Measurements from ENCODE around the gene C1orf116. TPM values are rescaled to one million over a fixed set of nuclear protein-coding genes. Genes with fewer than 3 reads are reported as not detected.

C1orf116 gene
- total RNA-seq, 1 donor: not detected

DNA sequence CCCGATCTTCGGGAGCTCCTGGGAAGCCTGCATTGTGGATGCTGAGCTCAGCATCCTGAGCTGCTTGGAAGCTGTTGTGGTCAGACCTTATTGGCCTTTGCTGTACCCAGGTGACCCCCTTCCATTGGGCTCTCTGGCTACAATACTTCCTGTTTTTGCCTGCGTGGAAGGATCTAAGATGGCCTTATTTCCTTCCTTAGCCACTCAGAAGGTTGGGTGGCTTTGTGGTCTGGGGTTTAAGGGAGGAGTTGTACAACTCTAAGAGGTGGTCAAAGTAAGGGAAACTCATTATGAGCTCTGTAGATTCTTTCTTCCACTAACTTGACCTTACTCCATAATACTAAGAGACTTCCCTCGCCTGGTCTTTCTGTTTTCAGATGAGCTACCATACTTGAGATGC is 38.3 kb upstream of the C1orf116 start:
- no peak for DNase-seq (ENCODE audit: insufficient read length, low spot score, missing footprints)
- H3K4me1 ChIP-seq (ENCODE audit: insufficient read depth, low read length): no peaks in the 10 kb centered on the region
- H3K27ac ChIP-seq (ENCODE audit: low read depth, low read length): no peak overlapping the region
- TF ChIP-seq, protein P1, sequence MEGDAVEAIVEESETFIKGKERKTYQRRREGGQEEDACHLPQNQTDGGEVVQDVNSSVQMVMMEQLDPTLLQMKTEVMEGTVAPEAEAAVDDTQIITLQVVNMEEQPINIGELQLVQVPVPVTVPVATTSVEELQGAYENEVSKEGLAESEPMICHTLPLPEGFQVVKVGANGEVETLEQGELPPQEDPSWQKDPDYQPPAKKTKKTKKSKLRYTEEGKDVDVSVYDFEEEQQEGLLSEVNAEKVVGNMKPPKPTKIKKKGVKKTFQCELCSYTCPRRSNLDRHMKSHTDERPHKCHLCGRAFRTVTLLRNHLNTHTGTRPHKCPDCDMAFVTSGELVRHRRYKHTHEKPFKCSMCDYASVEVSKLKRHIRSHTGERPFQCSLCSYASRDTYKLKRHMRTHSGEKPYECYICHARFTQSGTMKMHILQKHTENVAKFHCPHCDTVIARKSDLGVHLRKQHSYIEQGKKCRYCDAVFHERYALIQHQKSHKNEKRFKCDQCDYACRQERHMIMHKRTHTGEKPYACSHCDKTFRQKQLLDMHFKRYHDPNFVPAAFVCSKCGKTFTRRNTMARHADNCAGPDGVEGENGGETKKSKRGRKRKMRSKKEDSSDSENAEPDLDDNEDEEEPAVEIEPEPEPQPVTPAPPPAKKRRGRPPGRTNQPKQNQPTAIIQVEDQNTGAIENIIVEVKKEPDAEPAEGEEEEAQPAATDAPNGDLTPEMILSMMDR (IDR thresholded peaks at IDR 0.05; ENCODE audit: extremely low read depth, low read depth, low read length): no peak
- H4K20me1 ChIP-seq (ENCODE audit: insufficient read depth, low read length): no peaks in the 10 kb centered on the region
- no peaks in the 10 kb centered on the region for H3K9me3 ChIP-seq (ENCODE audit: low read depth, low read length)
- no peak overlapping the region for H2AFZ ChIP-seq (ENCODE audit: low read length)
- no peak overlapping the region for H3K4me3 ChIP-seq (ENCODE audit: insufficient read depth, low read length)
- H3K36me3 ChIP-seq (ENCODE audit: insufficient read depth, low read length): no peaks in the 10 kb centered on the region
- H3K27me3 ChIP-seq (ENCODE audit: insufficient read depth, low read length): no peaks in the 10 kb centered on the region
- H3K4me2 ChIP-seq (ENCODE audit: insufficient read depth, low read length): no peak overlapping the region
- no peaks in the 10 kb centered on the region for H3K79me2 ChIP-seq (ENCODE audit: insufficient read depth, low read length)

DNA sequence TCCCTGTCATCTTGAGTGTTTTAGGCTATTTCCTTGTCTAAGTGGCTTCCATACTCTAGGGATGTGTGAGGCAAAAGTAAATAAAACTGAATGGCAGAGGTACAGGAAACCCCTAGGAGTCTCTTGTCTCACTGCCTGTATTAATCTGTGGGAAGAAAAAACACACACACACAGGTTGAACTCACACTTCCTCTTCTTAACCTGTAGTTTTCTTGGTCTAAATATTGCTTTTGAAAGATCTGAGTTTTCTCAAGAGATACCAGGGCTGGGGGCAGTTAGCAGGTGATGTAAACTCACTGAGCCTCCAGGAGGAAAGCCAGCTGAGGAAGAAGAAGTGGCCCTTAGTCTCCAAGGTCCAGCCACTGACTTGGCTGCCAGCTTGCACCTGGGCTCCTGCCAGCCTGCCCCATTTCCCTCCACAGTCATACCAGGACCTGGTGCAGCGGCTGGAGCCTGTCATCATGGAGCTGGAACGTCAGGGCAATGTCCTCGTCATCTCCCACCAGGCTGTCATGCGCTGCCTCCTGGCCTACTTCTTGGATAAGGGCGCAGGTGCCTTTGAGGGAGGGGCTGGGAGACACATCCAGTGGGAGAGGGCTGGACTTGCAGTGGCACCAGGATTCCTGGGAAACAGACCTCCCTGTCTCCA is 37.4 kb upstream of the C1orf116 start:
- DNase-seq (ENCODE audit: insufficient read length, low spot score, missing footprints): no peak
- Histone ChIP-seq H3K4me3 (ENCODE audit: insufficient read depth, low read length) (no peak overlapping the region), H3K27me3 (ENCODE audit: insufficient read depth, low read length) (no peaks in the 10 kb centered on the region), H3K9me3 (ENCODE audit: low read depth, low read length) (no peaks in the 10 kb centered on the region), H3K36me3 (ENCODE audit: insufficient read depth, low read length) (no peaks in the 10 kb centered on the region), H4K20me1 (ENCODE audit: insufficient read depth, low read length) (no peaks in the 10 kb centered on the region), H3K4me1 (ENCODE audit: insufficient read depth, low read length) (no peaks in the 10 kb centered on the region), H3K4me2 (ENCODE audit: insufficient read depth, low read length) (no peak overlapping the region), H2AFZ (ENCODE audit: low read length) (no peak overlapping the region), H3K27ac (ENCODE audit: low read depth, low read length) (no peak overlapping the region), H3K79me2 (ENCODE audit: insufficient read depth, low read length) (no peaks in the 10 kb centered on the region)
- TF ChIP-seq, protein P1 (IDR thresholded peaks at IDR 0.05; ENCODE audit: extremely low read depth, low read depth, low read length): no peak

DNA sequence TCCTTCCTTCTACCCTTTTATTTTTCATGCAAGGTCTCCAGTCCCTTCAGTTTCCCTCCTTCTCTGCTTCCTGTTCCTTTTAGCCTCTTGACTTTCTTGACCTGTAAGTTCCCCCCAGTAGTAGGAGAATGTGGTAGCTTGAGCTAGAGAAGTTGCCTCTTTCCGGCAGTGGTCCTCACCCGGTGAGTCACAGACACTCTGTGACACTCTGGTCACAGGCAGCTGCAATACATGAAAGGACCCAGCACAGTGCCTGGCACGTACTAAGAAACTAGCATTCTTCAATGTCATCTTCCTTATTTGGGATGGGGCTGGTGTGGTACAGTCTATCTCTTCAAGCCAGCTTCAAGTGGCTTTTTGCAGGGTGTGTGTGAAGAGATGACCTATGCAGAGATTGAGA is 36.5 kb upstream of the C1orf116 start:
- no peak overlapping the region for H3K4me2 ChIP-seq (ENCODE audit: insufficient read depth, low read length)
- no peak for DNase-seq (ENCODE audit: insufficient read length, low spot score, missing footprints)
- H3K36me3 ChIP-seq (ENCODE audit: insufficient read depth, low read length): no peaks in the 10 kb centered on the region
- H2AFZ ChIP-seq (ENCODE audit: low read length): no peak overlapping the region
- H3K9me3 ChIP-seq (ENCODE audit: low read depth, low read length): no peaks in the 10 kb centered on the region
- TF ChIP-seq, protein P1 (IDR thresholded peaks at IDR 0.05; ENCODE audit: extremely low read depth, low read depth, low read length): no peak
- H3K79me2 ChIP-seq (ENCODE audit: insufficient read depth, low read length): no peaks in the 10 kb centered on the region
- H3K27ac ChIP-seq (ENCODE audit: low read depth, low read length): no peak overlapping the region
- H3K27me3 ChIP-seq (ENCODE audit: insufficient read depth, low read length): no peaks in the 10 kb centered on the region
- H4K20me1 ChIP-seq (ENCODE audit: insufficient read depth, low read length): no peaks in the 10 kb centered on the region
- H3K4me1 ChIP-seq (ENCODE audit: insufficient read depth, low read length): no peaks in the 10 kb centered on the region
- no peak overlapping the region for H3K4me3 ChIP-seq (ENCODE audit: insufficient read depth, low read length)

DNA sequence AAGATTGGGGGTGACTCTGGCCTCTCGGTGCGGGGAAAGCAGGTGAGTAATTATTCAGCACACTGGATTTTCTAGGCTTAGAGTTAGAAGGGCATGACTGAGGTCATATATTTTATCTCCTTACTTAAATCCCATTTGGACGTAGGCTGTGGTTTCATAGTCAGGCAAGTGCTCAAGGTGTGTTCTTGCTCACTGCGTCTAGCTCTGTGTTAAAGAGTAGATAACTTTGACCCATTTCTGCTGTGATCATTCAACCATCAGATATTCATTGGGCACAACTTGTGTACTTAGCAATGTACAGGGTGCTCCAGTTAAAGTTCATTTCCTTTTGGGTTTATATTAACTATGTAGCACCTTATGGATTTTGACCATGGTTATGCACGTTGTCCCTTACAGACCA is 35.1 kb upstream of the C1orf116 start:
- Histone ChIP-seq H3K27ac (ENCODE audit: low read depth, low read length) (no peak overlapping the region), H3K4me2 (ENCODE audit: insufficient read depth, low read length) (no peak overlapping the region), H3K27me3 (ENCODE audit: insufficient read depth, low read length) (no peaks in the 10 kb centered on the region), H2AFZ (ENCODE audit: low read length) (no peak overlapping the region), H3K4me1 (ENCODE audit: insufficient read depth, low read length) (no peaks in the 10 kb centered on the region), H3K9me3 (ENCODE audit: low read depth, low read length) (no peaks in the 10 kb centered on the region), H3K4me3 (ENCODE audit: insufficient read depth, low read length) (no peak overlapping the region), H3K36me3 (ENCODE audit: insufficient read depth, low read length) (no peaks in the 10 kb centered on the region), H3K79me2 (ENCODE audit: insufficient read depth, low read length) (no peaks in the 10 kb centered on the region), H4K20me1 (ENCODE audit: insufficient read depth, low read length) (no peaks in the 10 kb centered on the region)
- no peak for DNase-seq (ENCODE audit: insufficient read length, low spot score, missing footprints)
- TF ChIP-seq, protein P1 (IDR thresholded peaks at IDR 0.05; ENCODE audit: extremely low read depth, low read depth, low read length): no peak
